Vagina (tissue), 2 donors: ENCODE results near the gene CEACAM21.
A peak's percentile ranks its signal among the peaks of the same experiment; 100 is the strongest.

Experiments used
- POLR2AphosphoS5 ChIP-seq, 2 donors: sonication (generic); formaldehyde crosslinking; IDR thresholded peaks; one replicate each; pipeline ENCODE4 v1.9.0; 2017; ENCODE audit warnings: antibody characterized with exemption in 2 of 2, mild to moderate bottlenecking in 2 of 2, low read depth in 1 of 2; ENCODE audit not compliant: insufficient read depth in 1 of 2
- TF ChIP-seq, protein P1 (sequence below), 3 experiments: fragments of 450-650 bp in 2 of 3; fragments of 200-600 bp in 1 of 3; sonication (generic) in 1 of 3; IDR thresholded peaks; one replicate each; pipeline ENCODE4 v1.5.1; 2017 to 2019; ENCODE audit warnings: antibody characterized with exemption in 3 of 3, mild to moderate bottlenecking in 2 of 3, moderate library complexity in 2 of 3

DNA sequence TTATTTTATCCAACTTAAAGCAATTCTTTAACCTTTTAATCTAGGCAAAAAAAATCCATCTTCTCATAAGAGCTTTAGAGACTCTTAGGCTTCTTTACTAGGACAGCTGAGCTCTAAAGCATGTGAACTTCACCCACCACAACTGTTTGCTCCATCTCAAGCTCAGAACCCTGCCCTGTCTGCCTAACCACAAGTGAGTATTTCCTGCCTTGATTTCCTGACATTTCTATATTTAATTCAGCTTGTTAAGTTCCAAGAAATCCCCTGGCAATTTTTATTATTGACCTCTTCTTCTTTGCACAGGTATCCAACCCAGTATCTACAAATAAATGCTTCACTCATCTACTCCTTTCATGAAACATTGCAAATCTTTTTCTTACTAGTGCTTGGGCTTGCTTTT, 21.1 kb upstream of the CEACAM21 start:
- TF ChIP-seq, protein P1, sequence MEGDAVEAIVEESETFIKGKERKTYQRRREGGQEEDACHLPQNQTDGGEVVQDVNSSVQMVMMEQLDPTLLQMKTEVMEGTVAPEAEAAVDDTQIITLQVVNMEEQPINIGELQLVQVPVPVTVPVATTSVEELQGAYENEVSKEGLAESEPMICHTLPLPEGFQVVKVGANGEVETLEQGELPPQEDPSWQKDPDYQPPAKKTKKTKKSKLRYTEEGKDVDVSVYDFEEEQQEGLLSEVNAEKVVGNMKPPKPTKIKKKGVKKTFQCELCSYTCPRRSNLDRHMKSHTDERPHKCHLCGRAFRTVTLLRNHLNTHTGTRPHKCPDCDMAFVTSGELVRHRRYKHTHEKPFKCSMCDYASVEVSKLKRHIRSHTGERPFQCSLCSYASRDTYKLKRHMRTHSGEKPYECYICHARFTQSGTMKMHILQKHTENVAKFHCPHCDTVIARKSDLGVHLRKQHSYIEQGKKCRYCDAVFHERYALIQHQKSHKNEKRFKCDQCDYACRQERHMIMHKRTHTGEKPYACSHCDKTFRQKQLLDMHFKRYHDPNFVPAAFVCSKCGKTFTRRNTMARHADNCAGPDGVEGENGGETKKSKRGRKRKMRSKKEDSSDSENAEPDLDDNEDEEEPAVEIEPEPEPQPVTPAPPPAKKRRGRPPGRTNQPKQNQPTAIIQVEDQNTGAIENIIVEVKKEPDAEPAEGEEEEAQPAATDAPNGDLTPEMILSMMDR (IDR thresholded peaks at IDR 0.05): no peak
- peak in 1 of 2 donors; percentile 23 for TF ChIP-seq POLR2AphosphoS5 (IDR thresholded peaks at IDR 0.05; ENCODE audit: insufficient read depth in 1 of 2, low read depth in 1 of 2)
